Aorta (tissue), 5 donors: ENCODE results near the gene ACTBL2. TPM values are rescaled to one million over a fixed set of nuclear protein-coding genes. Genes with fewer than 3 reads are reported as not detected.
"Not testable (repeated sequence)": the region's sequence is repeated elsewhere in the genome, so short reads cannot be mapped to it uniquely, and the experiment has no call there.

Source experiments
- ATAC-seq: fragments of 200-7000 bp; cut with Tn5 transposase; one replicate; pipeline ENCODE4 v1.9.1; 2022; ENCODE audit warnings: moderate library complexity; ENCODE audit not compliant: low FRiP score
- DNase-seq, 2 donors: peaks; one replicate each; pipeline ENCODE4 v3.0.0-alpha.2; 2020
- H3K27ac ChIP-seq, 2 donors: one replicate each; pipeline ENCODE4 v1.5.1; 2013; ENCODE audit warnings: low read length in 2 of 2, mild to moderate bottlenecking in 2 of 2, moderate library complexity in 2 of 2, control low read depth in 1 of 2, inconsistent platforms in 1 of 2, low read depth in 1 of 2
- H3K27me3 ChIP-seq, 2 donors: one replicate each; pipeline ENCODE4 v1.6.1; 2013; ENCODE audit warnings: control low read depth in 1 of 2, low read length in 1 of 2, mild to moderate bottlenecking in 1 of 2, moderate library complexity in 1 of 2; ENCODE audit not compliant: insufficient read depth in 2 of 2, control insufficient read depth in 1 of 2
- H3K36me3 ChIP-seq, 2 donors: one replicate each; pipeline ENCODE4 v1.6.1; 2013; ENCODE audit warnings: control low read depth in 1 of 2, low read length in 1 of 2, mild to moderate bottlenecking in 1 of 2; ENCODE audit not compliant: insufficient read depth in 2 of 2, control insufficient read depth in 1 of 2
- H3K4me1 ChIP-seq, 2 donors: one replicate each; pipeline ENCODE4 v1.6.1; 2013; ENCODE audit warnings: low read length in 2 of 2, control low read depth in 1 of 2, mild to moderate bottlenecking in 1 of 2, moderate library complexity in 1 of 2; ENCODE audit not compliant: insufficient read depth in 2 of 2, control insufficient read depth in 1 of 2
- H3K4me3 ChIP-seq, 2 donors: one replicate each; pipeline ENCODE4 v1.5.1; 2013; ENCODE audit warnings: low read length in 2 of 2, control low read depth in 1 of 2, mild to moderate bottlenecking in 1 of 2
- H3K9me3 ChIP-seq: one replicate; pipeline ENCODE4 v1.6.1; 2013; ENCODE audit warnings: mild to moderate bottlenecking, low read length; ENCODE audit not compliant: control insufficient read depth
- WGBS, 2 donors: extraction: QIAGEN DNeasy Blood & Tissue Kit; methylation state at CpG; one replicate each; pipeline ENCODE4 v1.1.7; 2013; 5-methylcytosine and 5-hydroxymethylcytosine counted together
- intact Hi-C, 2 donors: fragments of 100-400 bp; cut with DNase I; formaldehyde crosslinking; loops; one replicate each; pipeline versions ENCODE4 v1.14.2 to v1.15.0; 2022
- polyA plus RNA-seq, 2 donors: library from polyadenylated mRNA; stranded (reverse); fragments of 200-250 nt; gene quantifications; one replicate each; pipeline ENCODE4 v1.2.3, GENCODE V29; 2013
- total RNA-seq, 2 donors: library from RNA; stranded (reverse); fragmentation: NEBNext Ultra II Directional; extraction: Animal tissue kit (Norgen Biotek cat#: 25700); gene quantifications; one replicate each; pipeline ENCODE4 v1.2.1, GENCODE V29; 2021
- donor health status: healthy with polysubstance abuse.
- donor health status: Bipolar disorder and iron deficiency.
- donor health status: DM: no; HTN: no; CAD: no.
- donor health status: DM: no; HTN: no; CAD: no.
- donor health status: DM: yes; HTN: yes; CAD: no.

The ACTBL2 gene
- total and polyA plus RNA-seq, 4 donors, result not detected

DNA sequence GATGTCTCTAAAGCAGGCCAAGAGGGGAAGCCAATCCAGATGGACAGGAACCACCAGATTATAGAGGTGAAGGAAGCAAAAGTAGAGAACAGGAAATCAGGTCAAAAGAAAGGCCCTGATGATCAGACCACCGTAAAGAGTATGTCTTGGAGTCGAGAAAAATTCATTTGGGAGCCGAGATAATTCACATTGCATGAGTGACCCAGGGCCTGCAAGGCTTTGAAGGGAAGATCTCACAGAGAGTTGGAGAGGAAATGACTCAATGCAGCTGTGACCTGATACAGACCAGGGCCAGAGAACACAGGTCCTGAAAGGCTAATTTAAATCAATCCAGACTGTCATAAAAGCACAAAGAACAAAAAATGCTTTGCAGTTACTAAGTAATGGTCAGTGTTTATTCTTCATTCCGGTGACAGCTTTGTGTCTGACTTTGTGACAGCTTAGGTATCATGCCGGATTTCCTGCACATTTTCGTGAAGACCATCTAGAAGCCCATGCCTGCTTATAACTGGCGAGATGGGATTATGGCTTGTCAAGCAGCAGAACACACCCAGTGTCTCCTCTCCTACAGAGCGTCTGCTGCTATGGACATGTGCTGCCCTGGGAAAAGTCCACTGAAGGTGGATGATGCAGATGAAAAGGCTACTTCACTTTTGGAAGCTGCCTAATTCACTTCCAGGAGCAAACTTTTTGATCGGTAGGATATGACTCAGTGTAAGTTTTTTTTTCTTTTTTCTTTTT, 5.8 kb upstream of the ACTBL2 start:
- no peak overlapping the region for H3K4me3 ChIP-seq
- intact Hi-C loops, result no loop called here
- ATAC-seq (no peak), DNase-seq (no peak)
- H3K4me1 ChIP-seq, result no peaks in the 10 kb centered on the region
- H3K36me3 ChIP-seq, result no peaks in the 10 kb centered on the region
- H3K27me3 ChIP-seq, result no peaks in the 10 kb centered on the region
- H3K9me3 ChIP-seq, result no peaks in the 10 kb centered on the region
- 67 to 75% methylated on average over 9 of the region's 9 CpGs for WGBS, 2 donors
- H3K27ac ChIP-seq, result no peak overlapping the region

DNA sequence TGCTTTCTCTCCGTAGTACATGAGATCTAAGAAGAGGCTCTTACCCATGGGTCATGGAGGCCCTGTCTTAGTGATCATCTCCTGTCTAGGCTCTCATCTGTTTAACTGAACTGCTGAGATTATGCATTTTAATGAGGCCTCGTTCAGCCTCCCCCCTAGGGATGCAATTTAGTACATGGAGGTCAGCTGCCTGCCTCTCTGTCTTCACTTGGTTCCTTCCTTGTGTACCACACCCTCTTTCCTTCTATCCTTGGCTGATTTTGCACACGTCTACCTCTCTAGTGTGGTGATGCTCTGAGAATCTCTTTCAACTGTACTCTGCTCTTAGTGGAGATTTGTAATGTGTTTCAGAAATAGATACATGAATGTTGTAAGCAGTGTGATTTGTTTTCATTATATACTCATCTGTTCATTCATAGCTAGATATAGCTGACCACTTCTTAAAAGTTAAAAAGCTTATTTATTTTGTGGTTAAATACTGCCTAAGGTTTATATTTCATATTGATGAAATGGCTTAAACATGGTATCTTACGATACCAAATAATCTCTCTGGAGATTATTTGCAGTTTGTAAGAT, 3.5 kb upstream of the ACTBL2 start:
- no peak for ATAC-seq
- Histone ChIP-seq H3K9me3 (no peaks in the 10 kb centered on the region), H3K27me3 (no peaks in the 10 kb centered on the region), H3K36me3 (no peaks in the 10 kb centered on the region), H3K4me1 (no peaks in the 10 kb centered on the region), H3K4me3 (no peak overlapping the region), H3K27ac (no peak overlapping the region)
- DNase-seq, result no peak
- intact Hi-C loops, result no loop called here
- WGBS, 2 donors, result 91 to 92% methylated on average over 4 of the region's 4 CpGs

DNA sequence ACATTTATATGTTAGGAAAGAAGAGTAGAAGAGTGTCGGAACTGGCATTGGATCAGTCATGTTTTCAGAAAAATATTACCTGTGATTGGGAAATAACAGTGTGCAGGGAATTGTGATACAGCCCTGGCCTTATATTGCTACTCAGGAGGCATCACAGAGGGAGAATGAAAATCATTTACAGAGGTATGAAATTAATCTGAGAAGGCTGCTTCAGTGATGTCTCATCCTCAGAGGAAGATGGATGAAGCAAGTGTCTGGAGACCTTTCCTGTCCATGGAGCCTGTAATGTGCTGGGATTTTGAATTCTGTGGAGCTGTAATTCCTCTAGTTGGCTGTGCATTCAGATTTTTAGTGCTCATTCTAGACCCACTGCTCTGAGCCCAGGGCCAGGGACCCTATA, 3.8 kb downstream of the ACTBL2 start:
- no peaks in the 10 kb centered on the region for H3K27me3 ChIP-seq
- H3K36me3 ChIP-seq, result no peaks in the 10 kb centered on the region
- WGBS, 2 donors, result 97 to 98% methylated on average over 1 of the region's 1 CpG
- no peak overlapping the region for H3K4me3 ChIP-seq
- no peak for DNase-seq
- H3K27ac ChIP-seq, result no peak overlapping the region
- intact Hi-C loops, result no loop called here
- no peaks in the 10 kb centered on the region for H3K4me1 ChIP-seq
- no peaks in the 10 kb centered on the region for H3K9me3 ChIP-seq
- no peak for ATAC-seq

DNA sequence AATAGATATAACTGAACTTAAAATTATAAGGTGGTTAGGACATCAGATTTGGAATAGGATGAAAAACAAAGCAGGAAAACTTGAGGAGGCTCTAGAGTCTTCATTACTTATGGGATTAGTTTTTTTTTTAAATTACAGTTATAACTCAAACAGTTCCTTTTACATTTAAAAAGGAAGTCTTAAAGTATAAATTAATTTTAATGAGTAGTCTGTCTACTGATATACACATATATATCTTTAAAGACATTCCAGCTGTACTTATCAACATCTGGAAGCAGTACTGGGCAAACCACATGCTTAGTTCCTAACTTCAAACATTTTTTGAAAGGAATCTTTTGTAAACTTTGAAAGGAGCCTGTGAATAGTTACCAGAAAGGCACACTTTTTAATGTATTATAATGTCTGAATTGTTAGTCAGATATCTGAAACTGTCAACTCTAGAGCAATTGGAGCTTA, 6.0 kb downstream of the ACTBL2 start:
- ATAC-seq (no peak), DNase-seq (no peak)
- intact Hi-C loops, result no loop called here
- Histone ChIP-seq H3K27ac (no peak overlapping the region), H3K9me3 (no peaks in the 10 kb centered on the region), H3K36me3 (no peaks in the 10 kb centered on the region), H3K4me1 (no peaks in the 10 kb centered on the region), H3K4me3 (no peak overlapping the region), H3K27me3 (no peaks in the 10 kb centered on the region)

DNA sequence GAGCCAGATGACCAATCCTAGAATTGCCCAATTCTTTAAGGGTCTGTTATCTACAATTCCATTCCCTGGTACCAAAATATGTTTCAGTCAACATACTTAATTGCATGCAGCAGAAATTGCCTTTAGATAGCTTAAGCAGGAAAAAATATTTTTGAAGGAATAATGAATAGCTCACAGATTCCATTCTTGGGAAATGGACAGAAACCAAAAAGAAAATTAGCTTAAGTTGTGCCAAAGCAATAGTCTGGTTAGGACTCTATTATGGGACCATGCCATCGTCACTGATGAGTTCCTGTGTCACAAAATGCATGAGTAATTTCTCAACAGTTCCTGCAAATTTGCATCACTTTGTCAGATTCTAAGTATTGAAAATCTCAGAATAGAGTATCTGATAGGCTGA, 12.3 kb downstream of the ACTBL2 start:
- no peak for DNase-seq
- Histone ChIP-seq H3K27me3 (no peaks in the 10 kb centered on the region), H3K36me3 (no peaks in the 10 kb centered on the region), H3K4me3 (no peak overlapping the region), H3K4me1 (no peaks in the 10 kb centered on the region), H3K9me3 (no peaks in the 10 kb centered on the region), H3K27ac (no peak overlapping the region)
- no peak for ATAC-seq
- WGBS, 2 donors, result 3 to 5% methylated on average over 1 of the region's 1 CpG
- intact Hi-C loops, result no loop called here

DNA sequence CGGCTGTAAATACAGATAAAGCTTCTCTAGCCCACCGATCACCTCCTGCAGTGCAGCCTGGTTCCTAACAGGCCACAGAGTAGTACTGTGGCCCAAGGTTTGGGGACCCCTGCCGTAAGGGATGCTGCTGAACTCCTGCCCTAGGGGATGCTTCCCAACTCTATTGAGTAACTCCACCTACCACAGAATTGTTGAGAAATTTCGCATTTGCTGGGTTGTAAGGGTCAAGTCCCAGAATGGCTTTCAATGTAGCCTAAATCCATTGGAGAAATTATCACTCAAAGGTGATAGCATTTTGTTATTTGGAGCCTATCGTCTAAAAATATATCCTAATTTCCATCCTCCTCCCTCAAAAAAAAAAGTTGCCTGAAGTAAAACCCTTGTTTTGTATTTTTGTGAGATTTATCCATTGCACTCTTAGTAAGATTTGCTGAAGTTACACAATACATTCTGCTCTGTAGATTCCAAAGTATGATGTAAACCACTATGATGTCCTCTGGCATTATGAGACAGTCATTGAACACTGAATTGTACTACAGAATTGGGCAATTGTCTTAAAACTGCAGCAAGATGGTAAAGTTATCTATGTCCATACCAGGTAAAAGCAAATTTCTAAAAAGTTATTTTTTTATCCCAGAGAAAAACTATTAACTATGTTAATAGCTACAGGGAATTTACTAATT, 14.0 kb downstream of the ACTBL2 start:
- DNase-seq, result no peak
- no peak for ATAC-seq
- Histone ChIP-seq H3K36me3 (no peaks in the 10 kb centered on the region), H3K27me3 (no peaks in the 10 kb centered on the region), H3K4me1 (peaks cover 0 to 2% of the 10 kb centered on the region in 2 donors), H3K9me3 (no peaks in the 10 kb centered on the region), H3K4me3 (no peak overlapping the region), H3K27ac (no peak overlapping the region)
- intact Hi-C loops, result no loop called here
- WGBS, 2 donors, result 95 to 99% methylated on average over 5 of the region's 5 CpGs

DNA sequence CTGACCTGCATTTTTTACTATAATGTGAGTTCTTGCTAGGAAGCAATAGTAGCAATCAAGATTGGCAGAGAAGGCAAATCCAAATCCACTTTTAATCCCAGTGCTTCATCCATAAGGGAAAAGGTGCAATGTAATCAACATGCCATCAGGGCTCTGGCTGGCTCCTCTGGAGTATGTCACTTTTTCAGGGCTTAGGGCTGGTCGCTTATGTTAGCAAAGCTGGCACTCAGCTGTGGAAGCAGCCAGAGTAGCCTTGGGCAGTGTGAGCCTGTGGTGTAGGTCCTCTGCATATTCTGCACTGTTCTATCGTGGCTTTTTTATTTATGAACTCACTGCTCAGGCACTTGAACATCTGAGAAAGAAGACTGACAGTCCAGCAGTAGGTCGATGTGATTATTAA, 16.1 kb downstream of the ACTBL2 start:
- intact Hi-C loops, result no loop called here
- Histone ChIP-seq H3K9me3 (no peaks in the 10 kb centered on the region), H3K4me1 (peaks cover 0 to 2% of the 10 kb centered on the region in 2 donors), H3K4me3 (no peak overlapping the region), H3K27ac (no peak overlapping the region), H3K27me3 (no peaks in the 10 kb centered on the region), H3K36me3 (no peaks in the 10 kb centered on the region)
- 26 to 30% methylated on average over 3 of the region's 3 CpGs for WGBS, 2 donors
- no peak for DNase-seq
- no peak for ATAC-seq

DNA sequence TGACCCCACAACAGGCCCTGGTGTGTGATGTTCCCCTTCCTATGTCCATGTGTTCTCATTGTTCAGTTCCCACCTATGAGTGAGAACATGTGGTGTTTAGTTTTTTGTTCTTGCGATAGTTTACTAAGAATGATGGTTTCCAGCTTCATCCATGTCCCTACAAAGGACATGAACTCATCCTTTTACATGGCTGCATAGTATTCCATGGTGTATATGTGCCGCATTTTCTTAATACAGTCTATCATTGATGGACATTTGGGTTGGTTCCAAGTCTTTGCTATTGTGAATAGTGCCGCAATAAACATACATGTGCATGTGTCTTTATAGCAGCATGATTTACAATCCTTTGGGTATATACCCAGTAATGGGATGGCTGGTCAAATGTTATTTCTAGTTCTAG, 22.6 kb downstream of the ACTBL2 start:
- 97 to 100% methylated on average over 3 of the region's 3 CpGs for WGBS, 2 donors
- H3K27ac ChIP-seq, H3K9me3 ChIP-seq, DNase-seq, intact Hi-C loops, H3K4me1 ChIP-seq, H3K27me3 ChIP-seq, ATAC-seq, H3K4me3 ChIP-seq, H3K36me3 ChIP-seq: not testable (repeated sequence)

DNA sequence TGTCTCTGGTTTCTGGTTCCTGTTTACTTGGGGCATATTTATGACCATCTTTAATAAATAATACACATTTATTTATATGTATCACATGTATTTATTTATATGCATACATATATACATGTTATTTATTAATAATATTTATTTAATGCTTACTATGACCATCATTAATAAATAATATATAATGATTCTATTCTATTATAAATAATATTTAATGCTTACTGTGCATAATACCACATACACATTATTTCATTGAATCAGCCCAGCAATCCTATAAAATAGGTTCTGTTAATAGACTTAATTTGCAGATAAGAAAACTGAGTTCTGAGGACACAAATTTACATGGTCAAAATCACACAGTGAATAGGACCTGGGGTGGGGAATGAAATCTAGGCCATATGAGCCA, 24.2 kb downstream of the ACTBL2 start:
- ATAC-seq, result no peak
- intact Hi-C loops, result no loop called here
- H3K4me3 ChIP-seq, result no peak overlapping the region
- no peaks in the 10 kb centered on the region for H3K36me3 ChIP-seq
- H3K27me3 ChIP-seq, result no peaks in the 10 kb centered on the region
- peaks cover 0 to 3% of the 10 kb centered on the region in 2 donors for H3K4me1 ChIP-seq
- no peaks in the 10 kb centered on the region for H3K9me3 ChIP-seq
- DNase-seq, result no peak
- no peak overlapping the region for H3K27ac ChIP-seq
